ENCODE results near the gene USP24. TPM values are rescaled to one million over a fixed set of nuclear protein-coding genes. Genes with fewer than 3 reads are reported as not detected.

The USP24 gene
- total RNA-seq, 1 experiment from 2014 or later, result 40.9 TPM

DNA sequence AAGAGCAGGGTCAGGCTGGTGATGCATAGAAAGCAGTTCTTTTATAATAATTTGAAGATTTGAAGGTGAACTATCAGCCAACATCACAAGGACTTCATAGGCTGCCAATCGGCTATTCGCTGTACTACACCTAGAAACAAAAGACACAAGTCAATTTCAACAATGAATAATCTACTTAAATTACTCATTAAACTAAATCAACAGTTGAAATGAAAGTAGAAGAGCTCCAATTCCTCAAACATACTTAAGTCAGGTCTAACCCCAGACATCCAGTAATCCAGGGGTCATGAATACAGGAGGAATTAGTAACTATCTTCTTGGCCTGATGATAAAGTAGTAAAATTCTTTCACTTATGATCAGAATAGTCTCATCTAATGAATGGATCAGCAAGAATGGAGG lies 111.3 kb downstream of the USP24 start (continued):
- TF ChIP-seq ZNF281 (CRISPR knock-in tag; IDR thresholded peaks at IDR 0.05), result no peak
- TF ChIP-seq PRRX2 (CRISPR knock-in tag; IDR thresholded peaks at IDR 0.05), result no peak

DNA sequence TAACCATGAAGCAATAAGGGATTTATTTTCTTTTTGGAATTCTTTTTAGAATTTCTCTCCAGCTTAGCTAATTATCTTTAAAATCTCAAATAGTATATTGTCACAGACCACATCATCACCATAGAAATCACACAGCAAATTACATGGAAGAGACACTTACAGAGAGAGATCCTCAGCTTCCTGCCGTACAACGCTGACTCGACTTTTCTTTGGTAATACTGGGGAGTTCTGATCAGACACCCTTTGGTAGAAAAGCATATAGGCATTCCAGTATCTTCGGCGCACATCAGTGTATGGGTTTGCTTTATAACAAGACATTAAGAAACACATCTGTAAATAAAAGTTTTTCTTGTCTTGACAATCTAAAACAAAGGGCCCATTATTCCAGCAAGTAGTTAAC lies 120.1 kb downstream of the USP24 start:
- ChIA-PET POLR2A (no interaction called here), CTCF (no interaction called here)
- no peaks in the 10 kb centered on the region for H3K9me3 Mint-ChIP-seq
- DNase-seq (ENCODE audit: low spot score) (no peak), ATAC-seq (no peak)
- H3K27me3 Mint-ChIP-seq (ENCODE audit: low read depth), result no peaks in the 10 kb centered on the region
- peaks cover 19% of the 10 kb centered on the region for H3K4me1 Mint-ChIP-seq
- no peak overlapping the region for H3K27ac Mint-ChIP-seq
- H3K4me3 Mint-ChIP-seq, result no peak overlapping the region
- TF ChIP-seq USF2 (CRISPR knock-in tag; IDR thresholded peaks at IDR 0.05), result no peak
- TF ChIP-seq GABPB1 (CRISPR knock-in tag; IDR thresholded peaks at IDR 0.05), result no peak
- no peak for TF ChIP-seq E2F1 (CRISPR knock-in tag; IDR thresholded peaks at IDR 0.05)
- TF ChIP-seq ZNF317 (CRISPR knock-in tag; IDR thresholded peaks at IDR 0.05; ENCODE audit: borderline replicate concordance, low read depth), result no peak
- TF ChIP-seq, protein P1, sequence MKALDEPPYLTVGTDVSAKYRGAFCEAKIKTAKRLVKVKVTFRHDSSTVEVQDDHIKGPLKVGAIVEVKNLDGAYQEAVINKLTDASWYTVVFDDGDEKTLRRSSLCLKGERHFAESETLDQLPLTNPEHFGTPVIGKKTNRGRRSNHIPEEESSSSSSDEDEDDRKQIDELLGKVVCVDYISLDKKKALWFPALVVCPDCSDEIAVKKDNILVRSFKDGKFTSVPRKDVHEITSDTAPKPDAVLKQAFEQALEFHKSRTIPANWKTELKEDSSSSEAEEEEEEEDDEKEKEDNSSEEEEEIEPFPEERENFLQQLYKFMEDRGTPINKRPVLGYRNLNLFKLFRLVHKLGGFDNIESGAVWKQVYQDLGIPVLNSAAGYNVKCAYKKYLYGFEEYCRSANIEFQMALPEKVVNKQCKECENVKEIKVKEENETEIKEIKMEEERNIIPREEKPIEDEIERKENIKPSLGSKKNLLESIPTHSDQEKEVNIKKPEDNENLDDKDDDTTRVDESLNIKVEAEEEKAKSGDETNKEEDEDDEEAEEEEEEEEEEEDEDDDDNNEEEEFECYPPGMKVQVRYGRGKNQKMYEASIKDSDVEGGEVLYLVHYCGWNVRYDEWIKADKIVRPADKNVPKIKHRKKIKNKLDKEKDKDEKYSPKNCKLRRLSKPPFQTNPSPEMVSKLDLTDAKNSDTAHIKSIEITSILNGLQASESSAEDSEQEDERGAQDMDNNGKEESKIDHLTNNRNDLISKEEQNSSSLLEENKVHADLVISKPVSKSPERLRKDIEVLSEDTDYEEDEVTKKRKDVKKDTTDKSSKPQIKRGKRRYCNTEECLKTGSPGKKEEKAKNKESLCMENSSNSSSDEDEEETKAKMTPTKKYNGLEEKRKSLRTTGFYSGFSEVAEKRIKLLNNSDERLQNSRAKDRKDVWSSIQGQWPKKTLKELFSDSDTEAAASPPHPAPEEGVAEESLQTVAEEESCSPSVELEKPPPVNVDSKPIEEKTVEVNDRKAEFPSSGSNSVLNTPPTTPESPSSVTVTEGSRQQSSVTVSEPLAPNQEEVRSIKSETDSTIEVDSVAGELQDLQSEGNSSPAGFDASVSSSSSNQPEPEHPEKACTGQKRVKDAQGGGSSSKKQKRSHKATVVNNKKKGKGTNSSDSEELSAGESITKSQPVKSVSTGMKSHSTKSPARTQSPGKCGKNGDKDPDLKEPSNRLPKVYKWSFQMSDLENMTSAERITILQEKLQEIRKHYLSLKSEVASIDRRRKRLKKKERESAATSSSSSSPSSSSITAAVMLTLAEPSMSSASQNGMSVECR (CRISPR knock-in tag; IDR thresholded peaks at IDR 0.05; ENCODE audit: borderline replicate concordance), result no peak
- TF ChIP-seq, protein P2, sequence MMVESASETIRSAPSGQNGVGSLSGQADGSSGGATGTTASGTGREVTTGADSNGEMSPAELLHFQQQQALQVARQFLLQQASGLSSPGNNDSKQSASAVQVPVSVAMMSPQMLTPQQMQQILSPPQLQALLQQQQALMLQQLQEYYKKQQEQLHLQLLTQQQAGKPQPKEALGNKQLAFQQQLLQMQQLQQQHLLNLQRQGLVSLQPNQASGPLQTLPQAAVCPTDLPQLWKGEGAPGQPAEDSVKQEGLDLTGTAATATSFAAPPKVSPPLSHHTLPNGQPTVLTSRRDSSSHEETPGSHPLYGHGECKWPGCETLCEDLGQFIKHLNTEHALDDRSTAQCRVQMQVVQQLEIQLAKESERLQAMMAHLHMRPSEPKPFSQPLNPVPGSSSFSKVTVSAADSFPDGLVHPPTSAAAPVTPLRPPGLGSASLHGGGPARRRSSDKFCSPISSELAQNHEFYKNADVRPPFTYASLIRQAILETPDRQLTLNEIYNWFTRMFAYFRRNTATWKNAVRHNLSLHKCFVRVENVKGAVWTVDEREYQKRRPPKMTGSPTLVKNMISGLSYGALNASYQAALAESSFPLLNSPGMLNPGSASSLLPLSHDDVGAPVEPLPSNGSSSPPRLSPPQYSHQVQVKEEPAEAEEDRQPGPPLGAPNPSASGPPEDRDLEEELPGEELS (CRISPR knock-in tag; IDR thresholded peaks at IDR 0.05), result no peak
- TF ChIP-seq ZNF219 (CRISPR knock-in tag; IDR thresholded peaks at IDR 0.05; ENCODE audit: borderline replicate concordance), result no peak
- no peak for TF ChIP-seq AFF4 (CRISPR knock-in tag; IDR thresholded peaks at IDR 0.05; ENCODE audit: borderline replicate concordance)
- TF ChIP-seq SMAD3 (CRISPR knock-in tag; IDR thresholded peaks at IDR 0.05; ENCODE audit: borderline replicate concordance), result no peak
- TF ChIP-seq MXD4 (CRISPR knock-in tag; IDR thresholded peaks at IDR 0.05; ENCODE audit: borderline replicate concordance), result no peak
- no peak for TF ChIP-seq ZNF138 (CRISPR knock-in tag; conservative IDR thresholded peaks at IDR 0.05)
- TF ChIP-seq ZNF416 (CRISPR knock-in tag; IDR thresholded peaks at IDR 0.05), result no peak
- no peak for TF ChIP-seq ZNF232 (CRISPR knock-in tag; IDR thresholded peaks at IDR 0.05)
- TF ChIP-seq ATF3 (CRISPR knock-in tag; conservative IDR thresholded peaks at IDR 0.05), result no peak
- no peak for TF ChIP-seq RORB (CRISPR knock-in tag; IDR thresholded peaks at IDR 0.05)
- peaks cover 85% of the 10 kb centered on the region for H3K36me3 Mint-ChIP-seq
